Measurements from ENCODE around the gene TMEM82.

Gene TMEM82

DNA sequence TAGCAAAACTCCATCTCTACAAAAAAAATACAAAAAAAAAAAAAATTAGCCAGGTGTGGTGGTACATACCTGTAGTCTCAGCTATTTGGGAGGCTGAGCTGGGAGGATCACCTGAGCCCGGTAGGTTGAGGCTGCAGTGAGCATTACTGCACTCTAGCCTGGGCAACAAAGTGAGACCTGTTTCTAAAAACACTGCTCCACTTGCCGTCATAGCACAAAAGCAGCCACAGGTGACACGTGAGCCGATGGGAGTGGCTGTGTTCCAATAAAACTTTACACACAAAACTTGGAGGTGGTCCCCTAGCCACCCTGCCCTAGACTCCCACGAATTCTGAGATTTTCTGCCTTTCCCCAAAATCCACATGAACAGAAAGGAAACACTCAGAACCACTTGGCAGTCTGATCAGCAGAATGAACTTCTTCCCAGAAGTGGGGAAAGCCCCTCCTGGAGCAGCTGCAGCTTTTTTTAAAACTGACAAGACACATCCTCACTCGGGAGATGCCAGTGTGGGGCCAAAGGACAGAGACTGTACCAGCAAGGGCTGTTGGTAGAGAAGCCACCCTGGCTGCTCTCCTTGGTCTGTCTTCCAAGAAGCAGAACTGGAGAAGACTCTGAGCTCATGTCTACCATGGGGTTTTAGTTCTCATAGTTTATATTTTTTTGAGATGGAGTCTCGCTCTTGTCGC is 34.9 kb upstream of the TMEM82 start:
- Histone ChIP-seq H3K4me3 (ENCODE audit: low read length) (no peak overlapping the region), H3K4me1 (ENCODE audit: control insufficient read depth, insufficient read depth, low read length) (peaks cover 14% of the 10 kb centered on the region), H3K36me3 (ENCODE audit: control insufficient read depth, insufficient read depth, low read length) (no peaks in the 10 kb centered on the region), H3K27me3 (ENCODE audit: control insufficient read depth, insufficient read depth, low read length) (no peaks in the 10 kb centered on the region), H3K9ac (ENCODE audit: low read length) (no peak overlapping the region), H3K27ac (ENCODE audit: low read depth, low read length) (no peak overlapping the region)

DNA sequence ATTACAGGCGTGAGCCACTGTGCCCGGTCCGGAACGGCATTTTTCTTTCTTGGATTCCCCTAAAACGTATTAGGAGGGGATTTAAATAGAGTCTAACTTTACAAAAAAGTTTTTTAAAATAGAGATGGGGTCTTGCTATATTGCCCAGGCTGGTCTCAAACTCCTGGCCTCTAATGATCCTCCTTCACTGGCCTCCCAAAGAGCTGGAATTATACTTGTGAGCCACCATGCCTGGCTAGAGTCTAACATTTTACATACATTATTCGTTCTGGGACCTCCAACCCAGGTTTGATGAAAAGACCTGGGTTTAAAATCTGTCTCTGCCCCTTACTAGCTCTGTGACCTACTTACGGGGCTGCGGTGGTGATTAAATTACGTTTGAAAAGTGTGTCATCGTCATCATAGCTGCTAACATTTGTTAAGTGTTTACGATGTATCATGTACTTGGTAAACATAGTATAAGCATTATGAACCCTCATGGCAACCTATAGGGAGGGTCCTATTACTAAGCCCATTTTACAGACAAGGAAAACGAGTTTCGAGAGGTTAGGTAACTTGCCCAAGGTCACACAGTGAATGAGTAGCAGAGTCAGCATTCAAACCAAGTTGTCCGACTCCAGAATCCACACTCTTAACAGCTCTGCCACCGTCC is 33.7 kb upstream of the TMEM82 start:
- H3K4me3 ChIP-seq (ENCODE audit: low read length), result no peak overlapping the region
- H3K27ac ChIP-seq (ENCODE audit: low read depth, low read length), result no peak overlapping the region
- H3K27me3 ChIP-seq (ENCODE audit: control insufficient read depth, insufficient read depth, low read length), result no peaks in the 10 kb centered on the region
- no peak overlapping the region for H3K9ac ChIP-seq (ENCODE audit: low read length)
- H3K36me3 ChIP-seq (ENCODE audit: control insufficient read depth, insufficient read depth, low read length), result no peaks in the 10 kb centered on the region
- peaks cover 7% of the 10 kb centered on the region for H3K4me1 ChIP-seq (ENCODE audit: control insufficient read depth, insufficient read depth, low read length)

DNA sequence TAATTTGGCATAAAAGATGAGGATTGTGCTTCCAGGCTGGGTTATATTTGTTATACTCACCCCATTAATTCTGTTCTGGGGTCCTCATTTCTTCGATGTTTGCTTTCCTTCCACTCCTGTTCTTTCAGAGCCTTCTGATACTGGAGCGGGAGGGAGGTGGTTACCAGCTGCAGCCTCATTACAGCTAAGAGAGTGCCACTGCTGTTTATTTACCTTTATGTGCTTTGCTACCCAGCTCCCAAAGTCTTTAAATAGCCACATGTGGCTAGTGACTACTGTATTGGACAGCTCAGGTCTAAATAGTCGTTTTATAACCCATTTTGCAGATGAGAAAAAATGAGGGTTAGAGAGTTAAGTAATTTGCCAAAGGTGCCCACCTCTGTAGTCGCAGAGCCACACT is 33.1 kb upstream of the TMEM82 start:
- Histone ChIP-seq H3K4me1 (ENCODE audit: control insufficient read depth, insufficient read depth, low read length) (peaks cover 4% of the 10 kb centered on the region), H3K27me3 (ENCODE audit: control insufficient read depth, insufficient read depth, low read length) (no peaks in the 10 kb centered on the region), H3K36me3 (ENCODE audit: control insufficient read depth, insufficient read depth, low read length) (no peaks in the 10 kb centered on the region), H3K9ac (ENCODE audit: low read length) (no peak overlapping the region), H3K27ac (ENCODE audit: low read depth, low read length) (no peak overlapping the region), H3K4me3 (ENCODE audit: low read length) (no peak overlapping the region)

DNA sequence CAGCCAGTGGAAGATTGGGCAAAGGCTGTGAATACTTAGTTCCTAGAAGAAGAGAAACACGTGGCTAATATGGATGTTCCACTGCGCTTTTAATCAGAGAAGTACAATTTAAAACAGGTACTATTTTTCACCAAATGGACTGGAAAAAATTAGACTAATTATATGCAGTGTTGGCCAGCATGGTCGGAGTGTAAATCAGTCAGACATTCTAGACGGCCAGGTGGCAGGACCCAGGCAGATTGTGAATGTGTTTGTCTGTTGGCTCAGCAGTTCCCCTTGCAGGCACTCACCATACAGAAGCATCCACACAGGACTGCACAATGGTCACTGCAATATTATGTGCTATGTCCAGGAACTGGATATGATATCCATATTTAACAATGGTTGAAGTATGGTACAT is 30.1 kb upstream of the TMEM82 start:
- H3K36me3 ChIP-seq (ENCODE audit: control insufficient read depth, insufficient read depth, low read length), result peaks cover 7% of the 10 kb centered on the region
- no peak overlapping the region for H3K9ac ChIP-seq (ENCODE audit: low read length)
- no peak overlapping the region for H3K4me3 ChIP-seq (ENCODE audit: low read length)
- no peak overlapping the region for H3K27ac ChIP-seq (ENCODE audit: low read depth, low read length)
- no peaks in the 10 kb centered on the region for H3K27me3 ChIP-seq (ENCODE audit: control insufficient read depth, insufficient read depth, low read length)
- H3K4me1 ChIP-seq (ENCODE audit: control insufficient read depth, insufficient read depth, low read length), result peaks cover 13% of the 10 kb centered on the region

DNA sequence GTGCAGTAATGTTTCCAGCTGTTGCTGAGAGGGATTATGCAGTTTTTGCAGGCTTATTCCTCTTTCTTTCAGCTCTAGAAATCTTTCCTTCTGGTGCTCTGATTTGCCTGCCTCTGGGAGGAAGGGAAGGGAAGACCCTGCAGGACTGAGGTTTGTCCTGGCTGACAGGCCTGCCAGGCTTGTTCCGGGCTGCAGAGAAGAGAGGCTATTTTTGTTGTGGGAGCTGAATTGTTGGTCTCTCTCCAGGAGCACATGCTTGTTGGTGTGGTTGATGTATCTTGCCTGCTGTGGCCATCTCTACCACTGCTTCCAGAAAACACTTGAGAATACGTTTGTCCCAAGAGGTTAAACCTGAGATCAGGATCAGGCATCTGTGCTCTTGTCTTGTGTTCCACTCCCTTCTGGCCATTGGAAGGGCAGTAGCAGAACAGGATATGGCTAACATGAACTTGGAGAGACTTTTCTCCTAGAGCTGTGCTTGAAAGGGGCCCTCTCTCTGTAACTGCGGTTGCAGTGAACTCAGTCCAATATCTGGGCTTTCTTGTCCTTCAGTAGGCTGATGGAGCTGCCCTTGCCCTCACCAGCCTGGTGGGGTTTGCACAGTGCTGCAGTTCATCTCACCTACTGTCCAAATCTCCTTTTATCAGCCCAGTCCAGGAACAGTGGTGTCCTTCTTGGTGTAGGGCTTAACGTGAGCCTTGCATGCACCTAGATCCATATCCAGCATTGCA is 27.7 kb upstream of the TMEM82 start:
- no peaks in the 10 kb centered on the region for H3K27me3 ChIP-seq (ENCODE audit: control insufficient read depth, insufficient read depth, low read length)
- H3K4me1 ChIP-seq (ENCODE audit: control insufficient read depth, insufficient read depth, low read length), result peaks cover 23% of the 10 kb centered on the region
- H3K27ac ChIP-seq (ENCODE audit: low read depth, low read length), result peak overlapping the region; percentile 60
- no peak overlapping the region for H3K4me3 ChIP-seq (ENCODE audit: low read length)
- H3K36me3 ChIP-seq (ENCODE audit: control insufficient read depth, insufficient read depth, low read length), result peaks cover 18% of the 10 kb centered on the region
- H3K9ac ChIP-seq (ENCODE audit: low read length), result no peak overlapping the region

DNA sequence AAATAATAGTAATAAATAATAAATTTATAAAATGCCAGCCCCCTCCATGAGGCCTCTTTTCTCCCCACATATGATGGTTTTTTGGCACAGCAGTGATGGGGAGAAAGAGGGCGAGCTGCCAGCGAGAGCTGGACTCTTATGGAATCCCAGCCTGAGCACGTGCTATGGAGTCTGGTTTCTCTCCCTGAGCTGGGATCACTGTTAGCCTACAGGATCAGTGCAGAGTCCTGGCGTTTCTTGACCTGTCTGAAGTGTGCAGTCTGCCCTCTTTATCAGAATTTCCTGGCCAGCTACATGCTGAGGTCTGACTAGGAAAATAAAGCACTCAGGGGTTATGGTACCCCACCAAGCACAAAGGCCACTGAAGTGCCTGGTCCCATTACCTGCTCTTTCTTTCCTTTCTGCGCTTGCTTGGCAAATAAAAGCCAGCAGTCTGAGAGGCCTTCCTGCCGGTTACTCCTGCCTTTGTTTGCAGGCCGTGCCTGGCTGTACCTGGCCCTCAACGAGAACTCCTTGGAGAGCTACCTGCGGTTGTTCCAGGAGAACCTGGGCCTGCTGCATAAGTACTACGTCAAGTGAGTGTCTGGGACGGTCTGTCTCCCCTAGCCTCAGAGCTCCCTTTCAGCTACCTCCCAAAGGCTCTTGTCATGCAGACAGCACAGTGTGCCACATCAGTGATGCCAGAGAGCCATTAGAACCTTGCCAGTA is 24.7 kb upstream of the TMEM82 start:
- peaks cover 23% of the 10 kb centered on the region for H3K4me1 ChIP-seq (ENCODE audit: control insufficient read depth, insufficient read depth, low read length)
- no peak overlapping the region for H3K9ac ChIP-seq (ENCODE audit: low read length)
- no peak overlapping the region for H3K4me3 ChIP-seq (ENCODE audit: low read length)
- peak overlapping the region; percentile 68 for H3K27ac ChIP-seq (ENCODE audit: low read depth, low read length)
- H3K27me3 ChIP-seq (ENCODE audit: control insufficient read depth, insufficient read depth, low read length), result no peaks in the 10 kb centered on the region
- H3K36me3 ChIP-seq (ENCODE audit: control insufficient read depth, insufficient read depth, low read length), result peaks cover 31% of the 10 kb centered on the region

DNA sequence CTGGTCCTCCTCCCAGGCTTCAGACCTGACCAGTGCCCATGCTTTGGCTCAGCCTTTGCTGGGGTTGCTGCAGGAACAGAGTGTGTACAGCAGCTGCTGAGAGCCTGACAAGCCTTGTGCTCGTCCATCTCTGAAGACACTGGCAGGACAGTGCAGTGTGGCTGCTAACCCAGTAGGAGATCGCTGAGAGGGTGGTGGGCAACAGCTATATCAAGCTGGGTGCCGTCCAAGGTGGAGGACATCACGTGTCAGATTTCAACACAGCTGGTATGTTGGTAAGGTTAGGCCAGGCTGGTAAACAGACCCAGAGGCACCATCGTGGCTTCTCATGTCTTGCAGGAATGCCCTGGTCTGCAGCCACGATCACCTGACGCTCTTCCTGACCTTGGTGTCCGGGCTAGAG is 24.1 kb upstream of the TMEM82 start:
- Histone ChIP-seq H3K36me3 (ENCODE audit: control insufficient read depth, insufficient read depth, low read length) (peaks cover 35% of the 10 kb centered on the region), H3K27ac (ENCODE audit: low read depth, low read length) (peak overlapping the region; percentile 68), H3K4me1 (ENCODE audit: control insufficient read depth, insufficient read depth, low read length) (peaks cover 27% of the 10 kb centered on the region), H3K27me3 (ENCODE audit: control insufficient read depth, insufficient read depth, low read length) (no peaks in the 10 kb centered on the region), H3K4me3 (ENCODE audit: low read length) (no peak overlapping the region), H3K9ac (ENCODE audit: low read length) (no peak overlapping the region)

DNA sequence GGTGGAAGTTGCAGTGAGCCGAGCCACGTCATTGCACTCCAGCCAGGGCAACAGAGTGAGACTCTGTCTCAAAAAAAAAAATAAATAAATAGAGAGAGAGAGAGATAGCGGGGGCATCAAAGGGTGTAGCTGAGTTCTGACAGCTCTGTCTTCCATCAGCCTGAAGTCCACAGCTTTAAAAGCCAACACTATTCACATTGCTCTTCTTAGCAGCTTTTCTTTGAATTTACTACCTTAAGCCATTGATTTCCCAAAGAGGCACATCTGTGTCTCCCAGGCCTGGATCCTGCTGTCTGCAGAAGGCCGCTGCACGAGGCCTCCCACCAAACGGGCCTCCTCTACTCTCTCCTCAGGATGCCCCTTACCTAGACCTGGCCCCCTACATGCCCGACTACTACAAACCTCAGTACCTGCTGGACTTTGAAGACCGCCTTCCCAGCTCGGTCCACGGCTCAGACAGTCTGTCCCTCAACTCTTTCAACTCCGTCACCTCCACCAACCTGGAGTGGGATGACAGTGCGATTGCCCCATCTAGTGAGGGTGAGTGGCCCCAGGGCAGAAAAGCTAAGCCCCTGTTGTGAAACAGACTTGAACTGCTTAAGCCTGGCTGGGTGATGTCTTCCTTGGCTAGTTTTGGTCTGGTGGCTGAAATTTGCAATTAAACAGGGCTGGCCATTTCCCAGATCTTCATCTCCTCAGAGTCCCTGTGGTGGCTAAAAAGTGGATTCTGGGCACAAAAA is 22.7 kb upstream of the TMEM82 start:
- peaks cover 23% of the 10 kb centered on the region for H3K4me1 ChIP-seq (ENCODE audit: control insufficient read depth, insufficient read depth, low read length)
- peaks cover 35% of the 10 kb centered on the region for H3K36me3 ChIP-seq (ENCODE audit: control insufficient read depth, insufficient read depth, low read length)
- no peak overlapping the region for H3K27ac ChIP-seq (ENCODE audit: low read depth, low read length)
- H3K4me3 ChIP-seq (ENCODE audit: low read length), result no peak overlapping the region
- H3K27me3 ChIP-seq (ENCODE audit: control insufficient read depth, insufficient read depth, low read length), result no peaks in the 10 kb centered on the region
- no peak overlapping the region for H3K9ac ChIP-seq (ENCODE audit: low read length)

DNA sequence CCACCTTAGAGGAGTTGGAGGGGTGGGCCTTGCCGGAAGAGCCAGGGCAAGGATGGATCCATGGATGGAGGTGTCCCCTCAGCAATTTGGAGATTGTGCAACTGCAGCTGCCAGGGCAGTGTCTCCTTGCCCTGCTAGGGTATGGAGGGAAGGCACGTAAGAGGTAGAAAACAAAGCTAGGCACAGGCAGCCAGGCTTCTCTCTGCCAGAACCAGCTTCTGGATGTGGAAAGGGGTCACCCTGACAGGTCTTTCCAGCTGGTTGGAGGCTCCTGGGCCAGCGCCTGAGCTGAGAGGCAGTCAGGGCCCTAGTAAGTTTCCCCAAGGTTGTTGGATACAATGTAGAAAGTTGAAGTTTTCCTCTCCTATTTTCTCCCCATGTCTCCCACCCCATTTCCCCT is 21.4 kb upstream of the TMEM82 start:
- H3K9ac ChIP-seq (ENCODE audit: low read length), result no peak overlapping the region
- no peak overlapping the region for H3K4me3 ChIP-seq (ENCODE audit: low read length)
- no peaks in the 10 kb centered on the region for H3K27me3 ChIP-seq (ENCODE audit: control insufficient read depth, insufficient read depth, low read length)
- no peak overlapping the region for H3K27ac ChIP-seq (ENCODE audit: low read depth, low read length)
- peaks cover 14% of the 10 kb centered on the region for H3K4me1 ChIP-seq (ENCODE audit: control insufficient read depth, insufficient read depth, low read length)
- peaks cover 35% of the 10 kb centered on the region for H3K36me3 ChIP-seq (ENCODE audit: control insufficient read depth, insufficient read depth, low read length)

DNA sequence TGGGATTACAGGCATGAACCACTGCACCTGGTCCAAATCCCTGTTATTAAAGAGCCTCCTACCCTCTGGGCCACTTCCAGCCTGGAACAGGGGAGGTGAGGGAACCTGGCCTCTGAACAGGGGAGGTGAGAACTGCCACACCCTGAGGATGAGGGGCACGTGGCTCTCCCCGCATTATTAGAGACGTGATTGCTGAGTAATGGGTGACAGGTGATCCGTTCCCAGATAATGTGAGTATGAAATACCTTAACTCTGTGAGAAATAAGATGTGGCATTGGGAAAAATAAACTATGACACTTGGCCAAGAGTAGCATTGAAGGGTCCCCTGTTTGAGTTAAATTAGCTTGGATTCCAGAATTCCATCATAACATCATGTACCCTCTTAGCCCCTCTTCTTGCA is 19.9 kb upstream of the TMEM82 start:
- Histone ChIP-seq H3K27me3 (ENCODE audit: control insufficient read depth, insufficient read depth, low read length) (no peaks in the 10 kb centered on the region), H3K27ac (ENCODE audit: low read depth, low read length) (no peak overlapping the region), H3K4me1 (ENCODE audit: control insufficient read depth, insufficient read depth, low read length) (peaks cover 14% of the 10 kb centered on the region), H3K36me3 (ENCODE audit: control insufficient read depth, insufficient read depth, low read length) (peaks cover 35% of the 10 kb centered on the region), H3K4me3 (ENCODE audit: low read length) (no peak overlapping the region), H3K9ac (ENCODE audit: low read length) (no peak overlapping the region)

DNA sequence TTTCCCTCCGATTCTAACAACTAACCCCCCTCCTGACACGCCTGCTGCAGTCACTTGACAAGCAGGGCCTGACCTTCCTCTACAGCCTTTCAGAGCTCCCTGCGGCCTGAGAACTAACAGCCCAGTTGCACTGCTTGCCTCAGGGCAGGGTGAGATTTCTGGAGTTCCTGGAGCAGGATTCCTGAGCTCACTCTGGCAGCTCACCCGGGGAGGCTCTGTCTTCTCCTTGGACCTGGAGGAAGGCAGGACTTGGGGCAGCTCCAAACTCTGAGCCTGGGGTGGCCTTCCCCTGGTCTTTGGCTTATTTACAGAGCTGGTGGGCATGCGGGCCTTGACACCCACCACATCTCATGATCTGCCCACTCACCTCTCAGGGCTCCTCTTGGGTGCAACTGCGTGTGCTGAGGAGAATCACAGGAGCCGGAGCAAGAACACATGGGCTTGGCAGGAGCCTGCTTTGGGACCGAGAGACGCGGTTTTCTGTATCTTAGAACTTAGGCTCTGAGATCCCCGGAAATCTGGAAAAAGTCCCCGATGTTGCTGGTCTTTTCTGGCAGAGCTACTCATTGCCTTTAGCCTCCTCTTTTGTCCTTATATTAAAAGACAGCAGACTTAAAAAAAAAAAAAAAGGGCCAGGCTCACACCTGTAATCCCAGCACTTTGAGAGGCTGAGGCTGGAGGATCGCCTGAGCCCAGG is 19.3 kb upstream of the TMEM82 start:
- H3K36me3 ChIP-seq (ENCODE audit: control insufficient read depth, insufficient read depth, low read length), result peaks cover 36% of the 10 kb centered on the region
- no peaks in the 10 kb centered on the region for H3K27me3 ChIP-seq (ENCODE audit: control insufficient read depth, insufficient read depth, low read length)
- H3K4me3 ChIP-seq (ENCODE audit: low read length), result no peak overlapping the region
- H3K9ac ChIP-seq (ENCODE audit: low read length), result no peak overlapping the region
- H3K4me1 ChIP-seq (ENCODE audit: control insufficient read depth, insufficient read depth, low read length), result peaks cover 8% of the 10 kb centered on the region
- no peak overlapping the region for H3K27ac ChIP-seq (ENCODE audit: low read depth, low read length)
